ENCODE results near the gene BMP6.
A peak's percentile ranks its signal among the peaks of the same experiment; 100 is the strongest.

Gene BMP6

DNA sequence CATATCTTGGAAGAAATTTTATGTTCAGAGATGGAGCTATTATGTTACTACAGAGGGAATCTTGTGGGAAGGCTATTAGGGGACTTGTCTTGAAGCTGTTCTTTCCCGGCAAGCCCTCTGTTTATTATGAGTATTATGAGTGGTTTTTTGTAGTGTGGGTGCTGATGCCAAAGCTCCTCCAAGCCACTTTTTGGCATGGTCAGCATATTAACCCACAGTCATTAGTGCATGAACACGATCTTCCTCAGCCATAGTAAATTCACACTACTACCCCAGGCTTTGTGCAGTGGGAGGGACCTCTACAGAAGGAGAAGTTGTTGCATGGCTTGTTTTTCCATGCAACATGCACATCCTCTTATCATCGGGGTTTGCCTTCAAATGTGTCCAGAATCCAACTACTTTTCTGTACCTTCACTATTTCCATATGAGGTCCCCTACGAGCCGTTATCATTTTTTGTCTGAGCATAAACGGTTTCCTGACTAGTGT lies 6.5 kb upstream of the BMP6 start:
- no peak for DNase-seq

DNA sequence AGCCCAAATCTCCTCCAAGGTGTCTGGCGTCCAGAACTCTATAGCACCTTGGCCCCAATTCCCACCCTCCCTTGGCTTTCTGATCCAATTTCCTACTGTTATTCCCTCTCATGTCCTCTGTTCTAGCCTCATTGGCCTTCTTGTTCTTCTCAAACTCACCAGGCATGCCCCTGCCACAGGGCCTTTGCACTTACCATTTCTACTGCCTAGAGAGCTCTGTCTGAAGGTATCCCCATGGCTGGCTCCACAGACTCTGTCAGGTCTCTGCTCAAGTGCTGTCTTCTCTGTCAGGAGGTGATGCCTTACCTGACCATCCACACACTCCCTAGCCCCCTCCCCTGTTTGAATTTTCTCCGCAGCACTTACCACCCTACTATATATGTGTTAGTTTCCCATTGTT lies 5.6 kb upstream of the BMP6 start:
- no peak for DNase-seq

DNA sequence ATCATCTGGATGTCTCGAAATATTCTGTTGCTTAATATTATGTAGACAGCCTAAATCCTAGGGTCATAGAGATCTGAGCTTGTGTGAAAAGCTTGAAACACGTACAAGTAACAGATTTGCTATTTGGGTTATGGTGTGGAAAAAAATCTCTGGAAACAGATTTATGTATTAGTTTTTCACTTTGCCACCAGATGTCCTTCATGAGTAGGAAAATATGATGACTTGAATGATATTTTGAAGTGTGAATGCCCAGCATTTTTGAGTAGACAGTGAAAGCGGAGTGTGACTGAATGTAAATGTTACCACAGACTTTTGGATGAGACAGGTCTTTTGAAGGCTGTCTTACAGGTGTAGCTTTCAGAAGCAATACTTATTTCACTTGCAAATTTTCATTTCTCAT lies 4.2 kb upstream of the BMP6 start:
- no peak for DNase-seq

DNA sequence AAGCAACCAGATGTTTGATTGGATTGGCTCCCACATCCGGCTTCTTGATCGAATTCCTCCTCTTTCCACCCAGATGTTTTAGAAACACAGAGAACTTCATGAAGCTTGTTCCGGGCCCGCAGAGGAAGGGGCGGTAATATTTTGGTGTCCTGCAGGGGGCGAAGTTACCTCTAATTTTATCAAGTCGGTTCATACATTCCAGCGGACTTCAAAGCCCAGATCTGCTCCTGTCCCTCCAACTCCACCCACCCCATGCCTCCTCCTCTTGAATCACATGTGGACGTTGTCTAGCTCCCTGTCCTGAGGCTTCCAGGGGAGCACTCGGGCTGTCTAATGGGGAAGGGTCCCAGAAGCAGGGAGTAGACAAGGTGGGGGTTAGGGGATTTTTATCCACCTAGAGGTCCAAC lies 2.9 kb upstream of the BMP6 start:
- DNase-seq = peak in 36 of 58 donors; percentile 5 to 66 (median 22)

DNA sequence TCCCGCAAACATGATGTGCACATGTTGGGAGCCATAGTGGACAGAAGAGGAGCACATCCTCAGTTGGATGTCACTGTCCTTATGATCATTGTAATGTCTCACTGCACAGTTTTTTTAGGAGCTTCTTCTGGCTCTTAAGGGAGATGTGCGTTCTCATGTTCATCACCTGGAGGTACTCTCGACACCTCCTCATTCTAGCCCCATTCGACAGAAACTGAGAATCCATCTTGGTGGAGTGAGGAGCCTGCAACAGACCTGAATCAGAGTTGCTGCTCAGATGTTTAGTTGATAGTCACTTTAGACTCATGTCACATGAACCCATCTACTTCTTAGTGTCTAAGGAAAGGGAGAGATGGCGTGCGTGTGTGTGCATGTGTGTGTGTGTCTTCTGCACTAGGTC lies 2.3 kb upstream of the BMP6 start:
- DNase-seq = no peak

- no peak for DNase-seq
Measured at GRCh38 chr6:7725412-7725811, 487 bp upstream of the BMP6 start.

GRCh38 chr6:7726416-7727085 lies 652 bp downstream of the BMP6 start:
- DNase-seq = no peak

- peak in 1 of 58 donors; percentile 1 for DNase-seq
Measured at GRCh38 chr6:7727086-7727945, 1.4 kb downstream of the BMP6 start.

DNA sequence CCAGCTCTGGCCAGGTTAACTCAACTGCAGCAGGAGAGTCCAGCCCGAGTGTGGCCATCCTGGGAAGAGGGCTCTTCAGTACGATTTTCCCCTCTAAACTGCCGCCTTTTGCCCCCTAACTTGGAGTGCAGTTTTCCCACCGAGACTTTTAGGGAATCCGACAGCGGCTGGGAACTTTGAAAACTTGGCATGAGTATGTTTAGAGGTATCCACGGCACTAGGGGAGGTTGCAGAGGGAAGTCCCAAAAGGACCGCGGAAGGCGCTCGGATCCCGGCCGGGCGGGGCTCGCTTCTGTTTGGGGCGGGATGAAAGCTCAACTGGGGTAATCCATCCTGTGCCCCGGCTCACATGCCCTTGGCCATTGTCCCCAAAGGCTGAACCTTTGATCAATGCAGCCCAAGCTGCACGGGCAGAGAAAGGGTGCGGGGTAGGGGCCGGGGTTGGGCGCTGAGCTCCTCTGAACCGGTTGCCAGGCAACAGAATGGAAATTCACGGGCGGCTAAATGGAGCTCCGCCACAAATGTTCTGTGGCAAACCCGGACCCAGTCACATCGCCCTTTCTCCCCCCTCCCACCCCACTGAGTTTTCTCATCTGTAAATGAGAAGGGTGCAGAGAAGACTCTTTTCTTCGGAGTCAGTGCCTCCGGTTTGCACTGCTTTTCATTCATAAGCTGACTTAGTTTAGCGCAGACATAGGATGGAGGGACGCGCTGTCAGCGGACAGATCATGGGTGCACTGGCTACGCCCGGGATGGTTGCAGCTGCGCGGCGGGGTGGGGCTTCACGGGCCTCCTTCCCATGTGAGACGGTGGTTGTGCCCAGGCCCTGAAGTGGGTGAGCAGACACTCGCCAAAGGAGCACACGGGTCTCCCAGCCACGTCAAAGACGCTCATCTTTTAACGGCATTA lies 2.3 kb downstream of the BMP6 start:
- DNase-seq = peak in 24 of 58 donors; percentile 3 to 58 (median 23)

- DNase-seq = no peak
Measured at GRCh38 chr6:7728855-7729590, 3.1 kb downstream of the BMP6 start.

GRCh38 chr6:7730001-7730783 lies 4.3 kb downstream of the BMP6 start:
- no peak for DNase-seq

DNA sequence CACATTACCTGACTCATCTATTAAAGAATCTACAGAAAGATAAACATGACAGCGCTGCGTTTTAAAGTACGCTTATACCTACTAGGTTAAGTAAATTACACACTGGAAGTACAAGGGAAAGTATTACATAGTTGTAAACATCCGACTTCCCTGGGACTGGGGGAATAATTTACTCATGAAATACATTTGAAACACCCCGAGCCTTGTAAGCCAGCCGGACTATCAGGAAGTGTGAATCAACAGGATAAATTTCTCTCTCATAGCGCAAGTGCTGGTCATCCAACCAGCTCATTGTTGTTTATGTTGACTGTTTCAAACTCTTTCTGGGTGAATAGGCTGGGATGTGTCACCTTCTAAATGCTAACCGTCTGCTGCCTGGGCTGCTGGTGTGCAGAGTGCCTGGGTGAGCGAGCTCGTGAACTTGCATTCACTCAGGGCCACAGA lies 4.9 kb downstream of the BMP6 start:
- no peak for DNase-seq

- no peak for DNase-seq
Measured at GRCh38 chr6:7731294-7731693, 5.4 kb downstream of the BMP6 start.

- no peak for DNase-seq
Measured at GRCh38 chr6:7732228-7732627, 6.3 kb downstream of the BMP6 start.

DNA sequence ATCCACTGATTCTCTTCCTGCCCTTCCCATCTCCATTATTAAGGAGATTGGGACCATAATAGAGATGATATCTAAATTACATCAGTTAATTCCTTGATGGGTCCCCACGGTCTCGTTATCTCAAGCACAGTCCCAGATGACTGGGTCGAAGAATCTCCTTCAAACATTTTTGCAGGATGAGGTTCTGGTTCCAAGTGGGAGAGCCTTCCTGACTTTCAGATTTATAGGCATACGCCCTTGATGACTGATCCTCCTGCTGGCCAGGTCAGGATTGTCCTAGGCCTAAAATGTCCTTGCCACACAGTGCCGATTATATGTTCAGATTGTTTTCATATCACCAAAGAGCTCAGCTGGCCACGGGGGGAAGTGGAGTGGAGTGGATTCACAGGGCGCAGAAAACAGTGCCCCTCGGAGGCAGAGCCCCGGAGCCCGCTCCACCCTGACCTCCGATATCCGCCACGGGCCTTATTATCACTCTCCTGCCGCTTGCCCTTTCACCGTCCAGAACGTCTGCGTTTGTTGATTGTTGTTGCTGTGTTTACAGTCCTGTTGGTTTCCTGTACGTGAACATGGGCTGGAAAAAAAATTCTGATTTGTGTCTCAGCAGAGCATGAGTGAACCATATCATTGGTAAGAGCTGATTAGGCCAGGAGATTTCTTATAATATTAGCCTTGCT lies 8.9 kb downstream of the BMP6 start:
- no peak for DNase-seq

DNA sequence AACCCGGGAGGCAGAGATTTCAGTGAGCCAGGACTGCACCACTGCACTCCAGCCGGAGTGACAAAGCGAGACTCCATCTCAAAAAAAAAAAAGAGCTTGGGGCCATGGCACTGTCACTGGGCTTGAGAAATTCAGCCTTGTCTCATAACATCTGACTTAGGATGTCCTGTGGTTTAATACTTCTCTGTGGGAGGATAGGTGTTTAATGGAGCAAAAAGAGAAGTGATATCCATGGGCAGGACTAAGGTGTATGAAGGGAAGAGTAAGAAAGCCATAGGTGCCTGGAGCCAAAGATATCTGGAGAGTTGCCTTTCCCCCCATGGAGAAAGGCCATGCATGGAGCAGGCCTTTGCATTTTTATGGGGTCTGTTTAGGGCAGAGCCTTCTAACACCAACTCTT lies 11.2 kb downstream of the BMP6 start:
- DNase-seq = no peak

GRCh38 chr6:7737867-7738266 lies 12.0 kb downstream of the BMP6 start:
- DNase-seq = no peak

- peak in 1 of 58 donors; percentile 15 for DNase-seq
Measured at GRCh38 chr6:7742223-7742785, 16.4 kb downstream of the BMP6 start.

DNA sequence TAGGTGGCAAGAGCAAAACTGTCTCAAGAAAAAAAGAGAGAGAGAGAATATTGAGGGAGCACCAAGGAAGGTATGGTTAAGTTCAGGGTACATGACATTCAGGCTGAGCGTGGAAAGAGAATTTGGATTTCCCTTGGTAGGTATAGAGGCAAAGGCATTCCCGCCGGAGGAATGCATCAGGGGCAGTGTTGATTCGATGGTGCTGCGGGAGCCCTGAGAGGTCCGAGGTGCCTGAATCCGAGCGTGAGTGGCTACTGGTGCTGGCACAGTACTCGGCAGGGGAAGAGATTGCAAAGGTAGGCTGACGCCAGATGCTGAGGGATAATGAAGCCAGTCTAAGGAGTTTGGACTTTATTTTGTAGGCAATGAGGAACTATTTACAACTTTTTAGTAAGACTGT lies 20.0 kb downstream of the BMP6 start:
- no peak for DNase-seq
